T-helper 9 cell (primary cell): ENCODE data around the gene CEP57L1.
"Not testable (repeated sequence)": the region's sequence is repeated elsewhere in the genome, so short reads cannot be mapped to it uniquely, and the experiment has no call there.

ENCODE experiments used
- DNase-seq: peaks from one replicate; pipeline ENCODE4 v3.0.0-alpha.2; 2020

CEP57L1 gene

GRCh38 chr6:109075934-109076333 lies 19.4 kb upstream of the CEP57L1 start:
- DNase-seq: no peak

- no peak for DNase-seq
These were observed 18.9 kb upstream of the CEP57L1 start for GRCh38 chr6:109076377-109076776.

- DNase-seq: no peak
These were observed 15.3 kb upstream of the CEP57L1 start for GRCh38 chr6:109079981-109080380.

GRCh38 chr6:109081026-109081425 lies 14.3 kb upstream of the CEP57L1 start:
- DNase-seq: no peak

GRCh38 chr6:109081516-109082187 lies 13.7 kb upstream of the CEP57L1 start:
- DNase-seq: no peak

GRCh38 chr6:109082188-109082577 lies 13.1 kb upstream of the CEP57L1 start:
- no peak for DNase-seq

GRCh38 chr6:109083657-109084056 lies 11.7 kb upstream of the CEP57L1 start:
- DNase-seq: no peak

- not testable (repeated sequence) for DNase-seq
These were observed 11.2 kb upstream of the CEP57L1 start for GRCh38 chr6:109084146-109084545.

- no peak for DNase-seq
These were observed 7.5 kb upstream of the CEP57L1 start for GRCh38 chr6:109087661-109088264.

GRCh38 chr6:109088995-109089394 lies 6.3 kb upstream of the CEP57L1 start:
- no peak for DNase-seq

GRCh38 chr6:109091314-109092024 lies 3.8 kb upstream of the CEP57L1 start:
- DNase-seq: no peak

GRCh38 chr6:109092074-109092473 lies 3.2 kb upstream of the CEP57L1 start:
- no peak for DNase-seq

GRCh38 chr6:109093732-109094415 lies 1.4 kb upstream of the CEP57L1 start:
- no peak for DNase-seq

GRCh38 chr6:109094416-109095035 lies 781 bp upstream of the CEP57L1 start, which contains the start of gene SESN1:
TSS of gene SESN1 (minus strand) at chr6:109094846. CDS start at chr6:109094073, 773 bp downstream.
- peak; percentile 81 for DNase-seq

GRCh38 chr6:109095835-109096084 lies 453 bp downstream of the CEP57L1 start:
- no peak for DNase-seq

GRCh38 chr6:109096208-109096607 lies 901 bp downstream of the CEP57L1 start:
- DNase-seq: no peak

- no peak for DNase-seq
These were observed 2.4 kb downstream of the CEP57L1 start for GRCh38 chr6:109097661-109098060.

- no peak for DNase-seq
These were observed 7.5 kb downstream of the CEP57L1 start for GRCh38 chr6:109102762-109103161.

- no peak for DNase-seq
These were observed 8.6 kb downstream of the CEP57L1 start for GRCh38 chr6:109103942-109104341.

- no peak for DNase-seq
These were observed 9.2 kb downstream of the CEP57L1 start for GRCh38 chr6:109104512-109104911.

- no peak for DNase-seq
These were observed 10.4 kb downstream of the CEP57L1 start for GRCh38 chr6:109105681-109106080.

- not testable (repeated sequence) for DNase-seq
These were observed 14.4 kb downstream of the CEP57L1 start for GRCh38 chr6:109109663-109110062.

GRCh38 chr6:109112663-109113062 lies 17.4 kb downstream of the CEP57L1 start:
- DNase-seq: not testable (repeated sequence)
